H1 (cell line): Measurements from ENCODE around the gene TBC1D17. TPM values are rescaled to one million over a fixed set of nuclear protein-coding genes. Genes with fewer than 3 reads are reported as not detected.

ENCODE experiments used
- BACH1 ChIP-seq: IDR thresholded peaks from 2 replicates; pipeline ENCODE4 v1.6.1; 2012; ENCODE audit warnings: low read length, improper control_type of control experiment
- CBX8 ChIP-seq: fragments of 300-800, 300-1000 bp; sonication (generic); IDR thresholded peaks from 2 replicates; pipeline ENCODE4 v1.7.1; 2016; ENCODE audit warnings: low read depth, low read length, borderline replicate concordance
- CEBPB ChIP-seq: IDR thresholded peaks from 2 replicates; pipeline ENCODE4 v1.6.1; 2012; ENCODE audit warnings: low read depth, low read length
- CHD1 ChIP-seq: IDR thresholded peaks from 2 replicates; pipeline ENCODE4 v1.6.1; 2012; ENCODE audit warnings: low read depth, low read length, improper control_type of control experiment
- CHD2 ChIP-seq: IDR thresholded peaks from 2 replicates; pipeline ENCODE4 v1.6.1; 2012; ENCODE audit warnings: low read length, improper control_type of control experiment
- E2F6 ChIP-seq: IDR thresholded peaks from 2 replicates; pipeline ENCODE4 v1.6.1; 2012; ENCODE audit warnings: inconsistent platforms
- EGR1 ChIP-seq: IDR thresholded peaks from 2 replicates; pipeline ENCODE4 v1.6.1; 2011; ENCODE audit warnings: low read depth, low read length, borderline replicate concordance
- GTF2F1 ChIP-seq: IDR thresholded peaks from 2 replicates; pipeline ENCODE4 v1.6.1; 2012; ENCODE audit warnings: low read depth, low read length, improper control_type of control experiment, borderline replicate concordance
- HDAC2 ChIP-seq, 2 experiments: fragments of 300-600 bp in 1 of 2; sonication (generic) in 1 of 2; IDR thresholded peaks; 2 replicates each; pipeline ENCODE4 v1.6.1; 2011 to 2012; ENCODE audit warnings: low read depth in 2 of 2, low read length in 2 of 2, mild to moderate bottlenecking in 2 of 2, moderate library complexity in 2 of 2, borderline replicate concordance in 1 of 2, inconsistent platforms in 1 of 2
- JUN ChIP-seq: IDR thresholded peaks from 2 replicates; pipeline ENCODE4 v1.6.1; 2011; ENCODE audit warnings: low read depth, mild to moderate bottlenecking, improper control_type of control experiment, low read length
- POLR2A ChIP-seq, 2 experiments: IDR thresholded peaks; 1 replicate in 1 of 2; 2 replicates in 1 of 2; pipeline ENCODE4 v1.6.1; 2011; ENCODE audit warnings: low read depth in 2 of 2, low read length in 2 of 2, mild to moderate bottlenecking in 2 of 2; ENCODE audit errors: control extremely low read depth in 1 of 2
- RBBP5 ChIP-seq: IDR thresholded peaks from 2 replicates; pipeline ENCODE4 v1.7.1; 2012; ENCODE audit warnings: low read depth, mild to moderate bottlenecking, inconsistent platforms, low read length, moderate library complexity, borderline replicate concordance
- SIN3A ChIP-seq, 2 experiments: IDR thresholded peaks in 1 of 2; conservative IDR thresholded peaks in 1 of 2; 2 replicates each; pipeline ENCODE4 v1.6.1; 2011 to 2012; ENCODE audit warnings: low read length in 2 of 2, improper control_type of control experiment in 1 of 2, low read depth in 1 of 2, mild to moderate bottlenecking in 1 of 2
- ZNF274 ChIP-seq: IDR thresholded peaks from 2 replicates; pipeline ENCODE4 v1.7.0; 2012; ENCODE audit warnings: low read length, borderline replicate concordance; ENCODE audit errors: extremely low read depth
- polyA plus RNA-seq, 7 experiments: library from polyadenylated mRNA; depleted of rRNA in 3 of 7; stranded (reverse) in 5 of 7; unstranded in 2 of 7; fragments of >200 nt in 5 of 7; fragments of 200-250 nt in 2 of 7; gene quantifications; 1 replicate in 5 of 7; 2 replicates in 1 of 7; 4 replicates in 1 of 7; pipeline versions ENCODE4 v1.2.1 to v1.2.3, GENCODE V29; 2011 to 2013; ENCODE audit warnings: missing spikeins in 2 of 7, mixed read lengths in 2 of 7
- total RNA-seq: library from RNA; stranded (reverse); fragmentation: NEBNext Ultra II Directional; extraction: Animal tissue kit (Norgen Biotek cat#: 25700); gene quantifications from 2 replicates; pipeline ENCODE4 v1.2.1, GENCODE V29; 2021

Gene TBC1D17
- total and polyA plus RNA-seq, 2 of the 8 experiments (the other 6 are each of a cell fraction or from before 2014, with no cell fraction given) = 30.3 to 44.9 TPM

- TF ChIP-seq HDAC2 (IDR thresholded peaks at IDR 0.05; ENCODE audit: borderline replicate concordance in 1 of 2, low read depth in 2 of 2, low read length in 2 of 2) (no peak), CBX8 (no peak), POLR2A (IDR thresholded peaks at IDR 0.05; ENCODE audit: control extremely low read depth in 1 of 2, low read depth in 2 of 2, low read length in 2 of 2) (peak in 1 of 2 experiments; percentile 17; a peak in 1 of 3 replicates), CEBPB (no peak), ZNF274 (no peak), RBBP5 (no peak), E2F6 (no peak), EGR1 (no peak), GTF2F1 (no peak), CHD1 (no peak), BACH1 (no peak), SIN3A (conservative IDR thresholded peaks at IDR 0.05 in 1 of 2, IDR thresholded peaks at IDR 0.05 in 1 of 2; ENCODE audit: low read depth in 1 of 2, low read length in 2 of 2) (no peak), CHD2 (peak; percentile 70), JUN (no peak)
These were observed 4.3 kb downstream of the TBC1D17 start (continued) for GRCh38 chr19:49881672-49882394.
